Testis (tissue), 2 donors: ENCODE measurements around the gene TEKT5.

Source experiments
- CTCF ChIP-seq, 3 experiments: fragments of 450-650 bp in 2 of 3; fragments of 200-600 bp in 1 of 3; sonication (generic) in 1 of 3; IDR thresholded peaks; one replicate each; pipeline ENCODE4 v1.5.1; 2016 to 2019; ENCODE audit warnings: antibody characterized with exemption in 3 of 3, mild to moderate bottlenecking in 2 of 3, moderate library complexity in 1 of 3
- POLR2A ChIP-seq: fragments of 450-650 bp; IDR thresholded peaks from one replicate; pipeline ENCODE4 v1.6.1; 2017; ENCODE audit warnings: antibody characterized with exemption, mild to moderate bottlenecking, moderate library complexity

GRCh38 chr16:10609402-10609774, 85.3 kb downstream of the TEKT5 start:
- no peak for TF ChIP-seq CTCF (IDR thresholded peaks at IDR 0.05)
- TF ChIP-seq POLR2A: no peak
